GM19372 (cell line): ENCODE results near the gene AGAP1.

ENCODE experiments used
- ATAC-seq: cut with Tn5 transposase; IDR thresholded peaks from one replicate; pipeline ENCODE4 v1.9.1; 2021; ENCODE audit warnings: mild to moderate bottlenecking, low read depth, moderate library complexity; ENCODE audit not compliant: unreplicated experiment

Gene AGAP1

DNA sequence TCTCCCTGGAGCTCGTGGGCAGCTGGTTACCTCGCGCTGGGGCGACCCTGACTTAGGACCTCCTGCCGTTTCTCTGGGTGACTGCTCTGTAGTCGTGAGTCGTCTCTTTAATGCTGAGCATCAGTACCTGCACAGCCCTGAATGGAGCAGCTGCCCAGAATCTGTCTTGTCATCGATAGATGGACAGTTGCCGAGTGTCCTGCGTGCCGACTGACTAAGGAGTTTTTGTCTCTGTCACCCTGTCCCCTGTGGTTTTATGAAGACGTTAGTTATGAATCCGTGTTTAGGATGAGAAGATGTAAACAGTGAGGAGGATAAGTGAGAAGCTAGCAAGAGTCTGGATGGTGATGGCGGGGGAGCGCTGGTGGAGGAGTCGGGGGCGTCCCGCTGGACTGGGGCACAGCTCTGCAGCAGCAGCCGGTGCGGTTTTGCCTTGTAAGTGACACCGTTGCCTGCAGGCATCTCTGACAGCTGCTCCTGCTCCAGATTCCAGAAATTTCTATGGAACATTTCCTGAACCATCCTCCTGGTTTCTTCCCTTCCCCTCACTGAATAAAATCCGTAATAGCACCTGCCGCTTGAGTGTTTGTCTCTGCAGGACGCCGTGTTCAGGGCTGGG lies 13.3 kb downstream of the AGAP1 start:
- no peak for ATAC-seq

DNA sequence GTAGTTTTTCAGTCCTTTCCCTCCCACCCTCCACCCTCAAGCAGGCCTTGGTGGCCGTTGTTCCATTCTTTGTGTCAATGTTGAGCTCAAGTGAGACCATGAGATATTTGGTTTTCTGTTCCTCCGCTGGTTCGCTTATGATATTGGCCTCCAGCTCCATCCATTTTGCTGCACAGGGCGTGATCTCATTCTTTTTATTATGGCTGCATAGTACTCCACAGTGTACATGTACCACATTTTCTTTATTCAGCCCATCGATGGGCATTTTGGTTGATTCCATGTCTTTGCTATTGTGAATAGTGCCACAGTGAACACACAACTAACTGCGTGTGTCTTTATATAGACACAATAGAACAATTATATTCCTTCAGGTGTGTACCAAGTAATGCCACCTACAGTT lies 14.1 kb downstream of the AGAP1 start:
- no peak for ATAC-seq

DNA sequence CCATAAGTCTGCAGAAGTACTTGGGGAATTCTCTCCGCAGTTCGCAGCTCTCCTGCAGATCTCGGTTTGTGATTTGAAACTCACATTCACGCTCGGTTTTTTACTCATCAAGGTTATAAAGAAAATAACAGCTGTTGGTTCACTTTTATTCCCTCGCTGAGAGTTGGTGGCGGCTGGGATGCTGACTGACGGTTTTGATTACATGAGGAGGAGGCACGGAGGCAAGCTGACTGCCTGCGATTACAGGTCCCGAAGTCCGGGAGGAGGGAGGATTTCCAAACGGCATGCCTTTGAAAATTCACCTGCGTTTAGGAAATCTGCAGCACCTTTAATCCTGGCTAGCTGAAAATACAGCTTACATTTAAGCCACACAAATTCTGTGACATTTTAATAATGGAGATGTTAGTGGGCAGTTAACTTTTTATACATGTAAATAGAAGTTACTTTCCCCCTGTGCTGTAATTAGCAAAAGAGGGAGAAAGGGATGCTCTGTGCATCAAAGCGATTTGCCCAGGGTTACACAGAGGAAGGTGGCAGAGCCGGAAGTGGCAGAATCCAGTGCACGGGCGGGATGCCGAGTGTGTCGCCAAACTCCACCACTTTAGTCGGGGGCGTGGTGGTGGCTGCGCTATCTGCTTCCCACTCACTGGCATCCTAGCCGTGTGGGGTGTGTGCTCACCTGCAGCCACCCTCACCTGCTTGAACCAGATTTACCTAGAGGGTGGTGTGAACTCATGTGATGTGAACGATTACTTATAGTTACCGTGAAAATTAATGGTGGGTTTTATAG lies 14.7 kb downstream of the AGAP1 start:
- no peak for ATAC-seq

DNA sequence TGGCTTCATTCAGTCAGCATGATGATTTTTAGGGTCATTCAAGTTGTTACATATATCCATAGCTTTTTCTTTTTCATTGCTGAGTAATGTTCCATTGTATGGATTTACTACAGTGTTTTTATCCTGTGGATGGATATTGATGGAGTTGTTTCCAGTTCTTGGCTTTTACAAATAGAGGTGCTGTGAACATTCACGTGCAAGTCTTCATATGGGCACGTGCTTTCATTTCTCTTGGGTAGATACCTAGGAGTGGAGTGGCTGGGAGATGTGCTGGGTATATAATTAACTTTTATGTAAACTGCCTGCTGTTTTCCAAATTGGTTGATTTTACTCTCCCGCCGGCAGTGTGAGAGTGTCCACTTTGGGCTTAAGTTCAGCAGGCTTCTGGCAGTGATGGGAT lies 16.5 kb downstream of the AGAP1 start:
- no peak for ATAC-seq

DNA sequence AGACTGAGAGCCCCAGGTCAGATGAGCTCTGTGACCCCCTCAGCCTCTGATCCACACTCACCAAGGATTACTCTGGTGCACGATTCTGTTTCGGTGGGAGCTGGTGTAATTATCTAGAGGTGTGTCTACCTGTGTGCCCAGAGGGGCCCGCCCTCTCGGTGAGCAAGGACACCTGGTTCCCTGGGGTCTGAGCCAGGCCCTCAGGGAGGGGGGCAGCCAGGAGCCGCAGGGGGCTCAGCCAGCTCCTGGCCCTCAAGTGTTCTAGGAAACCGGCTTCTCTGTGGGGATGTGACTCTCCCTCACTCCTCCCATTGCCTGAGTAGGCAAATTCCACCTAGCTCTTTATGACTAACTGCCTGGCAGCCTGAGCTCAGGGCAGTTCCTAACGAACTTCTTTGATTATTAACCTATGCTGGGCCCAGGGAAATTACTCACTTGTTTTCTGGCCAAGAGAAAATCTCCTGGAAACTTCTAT lies 17.4 kb downstream of the AGAP1 start:
- ATAC-seq, result no peak

DNA sequence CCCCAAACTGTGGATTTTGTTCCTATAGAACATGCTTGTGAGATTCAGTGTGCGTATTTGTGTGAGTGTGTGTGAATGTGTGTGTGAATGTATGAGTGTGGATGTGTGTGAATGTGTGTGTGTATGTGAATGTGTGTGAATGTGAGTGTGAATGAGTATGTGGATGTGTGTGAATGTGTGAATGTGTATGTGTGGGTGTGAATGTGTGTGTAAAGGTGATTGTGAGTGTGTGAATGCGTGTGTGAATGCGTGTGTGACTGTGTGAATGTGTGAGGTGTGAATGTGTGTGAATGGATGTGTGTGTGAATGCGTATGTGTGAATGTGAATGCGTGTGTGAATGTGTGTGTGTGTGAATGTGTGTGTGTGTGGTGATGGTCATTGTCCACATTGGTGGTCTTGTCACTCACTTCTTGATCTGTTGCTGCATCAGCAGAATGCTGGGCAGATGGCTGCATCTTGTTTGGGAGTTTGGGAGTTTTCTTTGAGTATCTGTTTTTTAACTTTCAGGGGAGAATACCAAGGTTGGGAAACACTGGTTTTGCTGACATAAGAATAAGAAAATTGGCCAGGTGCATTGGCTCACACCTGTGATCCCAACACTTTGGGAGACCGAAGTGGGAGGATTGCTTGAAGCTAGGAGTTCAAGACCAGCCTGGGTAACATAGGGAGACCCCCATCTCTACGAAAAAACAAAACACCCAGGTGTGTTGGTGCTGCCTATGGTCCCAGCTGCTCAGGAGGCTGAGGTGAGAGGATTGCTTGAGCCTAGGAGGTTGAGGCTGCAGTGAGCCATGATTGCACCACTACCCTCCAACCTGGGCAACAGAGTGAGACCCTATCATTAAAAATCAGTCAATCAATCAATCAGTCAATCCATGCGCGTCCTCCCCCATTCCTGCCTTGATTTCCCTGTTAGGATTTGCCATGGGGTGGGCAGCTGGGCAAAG lies 18.2 kb downstream of the AGAP1 start:
- ATAC-seq, result no peak

DNA sequence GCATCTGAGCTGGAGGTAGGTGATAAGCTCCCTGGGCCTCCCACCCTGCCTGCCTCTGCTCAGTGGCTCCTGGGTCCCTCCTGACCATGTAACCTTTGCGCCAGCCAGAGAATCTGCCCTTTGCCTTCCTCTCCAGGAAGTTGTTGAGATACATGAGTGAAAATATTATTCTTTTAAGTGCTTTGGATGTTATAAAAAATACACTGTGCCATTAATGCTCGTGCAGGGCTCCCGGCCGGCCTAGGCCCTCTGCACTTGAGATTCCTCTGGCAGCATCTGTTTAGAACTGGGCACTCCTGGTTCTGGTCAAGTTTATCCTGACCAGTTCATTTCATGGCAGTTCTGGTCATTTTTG lies 18.8 kb downstream of the AGAP1 start:
- no peak for ATAC-seq

DNA sequence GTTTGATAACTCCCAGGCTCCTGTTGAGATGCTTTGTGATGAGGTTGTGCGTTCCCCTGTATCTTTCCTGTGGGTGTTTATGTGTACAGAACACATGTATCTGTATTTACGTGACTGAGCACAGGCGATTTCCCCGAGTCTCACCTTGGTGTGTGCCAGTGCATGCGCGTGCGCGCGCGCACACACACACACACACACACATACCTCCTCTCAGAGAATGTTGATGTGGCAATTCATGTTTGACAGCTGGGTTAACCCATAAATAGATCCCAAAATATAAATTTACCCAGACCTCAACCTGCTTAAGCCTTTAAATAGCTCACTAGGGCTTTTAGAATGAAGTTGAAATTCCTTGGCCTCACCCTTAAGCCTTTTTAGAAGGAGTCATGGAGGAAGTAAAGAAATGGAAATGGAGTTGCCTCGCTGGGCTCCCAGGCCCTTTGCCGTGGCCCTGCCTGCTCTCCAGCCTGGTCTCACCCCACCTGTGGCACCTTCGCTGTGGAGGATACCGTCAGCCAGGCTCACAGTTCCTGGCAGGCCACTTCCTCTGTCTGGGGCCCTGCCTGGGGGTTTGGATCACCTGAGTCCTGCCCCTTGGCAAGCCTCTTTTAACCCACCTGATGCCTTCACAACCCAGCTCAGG lies 20.3 kb downstream of the AGAP1 start:
- ATAC-seq, result no peak

DNA sequence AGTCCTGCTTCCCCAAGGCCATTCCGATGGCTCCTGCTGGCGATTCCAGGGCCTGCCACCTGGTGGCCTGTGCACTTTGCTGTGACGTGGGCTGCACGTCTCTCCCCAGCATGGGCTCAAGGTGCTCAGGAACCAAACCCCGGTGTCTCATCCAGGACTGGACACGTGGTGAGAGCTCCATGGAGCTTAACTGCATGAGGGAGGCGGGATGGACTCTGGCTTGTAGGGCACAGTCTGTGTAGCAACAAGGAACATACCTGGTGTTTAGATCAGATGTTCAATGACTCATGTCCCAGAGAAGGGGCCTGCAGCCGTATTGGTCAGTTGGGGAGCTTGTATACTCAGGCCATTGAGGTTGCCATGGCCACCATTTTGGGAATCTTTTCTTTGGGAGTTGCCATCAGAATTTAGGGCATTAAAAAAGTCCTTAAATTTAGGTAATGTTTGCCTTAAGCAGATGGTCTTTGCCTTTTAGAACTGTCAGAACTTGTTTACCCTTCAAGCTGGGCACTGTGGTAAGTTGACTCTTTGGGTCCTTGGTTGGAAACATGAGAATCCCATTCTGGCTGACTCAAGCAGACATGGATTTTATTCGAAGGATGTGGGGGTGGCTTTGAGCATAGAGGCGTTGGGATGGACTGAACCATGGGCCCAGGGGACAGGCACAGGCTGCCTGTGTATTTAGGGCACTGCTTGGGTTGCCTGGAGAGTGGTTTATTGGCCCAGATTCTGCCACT lies 21.0 kb downstream of the AGAP1 start:
- no peak for ATAC-seq

DNA sequence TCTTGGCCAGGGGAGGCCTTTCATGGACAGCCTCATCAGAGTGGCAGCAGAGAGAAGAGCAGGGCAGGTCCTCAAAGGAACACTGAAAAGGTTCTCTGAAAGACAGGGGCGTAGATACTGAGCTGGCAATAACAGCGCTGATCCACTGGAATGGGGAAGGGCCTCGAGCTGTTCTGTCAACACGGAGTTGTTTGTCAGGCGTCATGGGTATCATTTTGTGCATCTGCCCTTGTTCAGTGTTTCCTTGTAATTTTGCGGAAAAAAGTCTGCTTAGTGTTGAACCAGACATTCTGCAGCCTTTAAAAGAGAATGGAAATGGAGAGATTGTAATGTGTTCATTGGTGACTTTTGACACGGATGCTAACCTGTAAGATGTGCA lies 21.5 kb downstream of the AGAP1 start:
- no peak for ATAC-seq

DNA sequence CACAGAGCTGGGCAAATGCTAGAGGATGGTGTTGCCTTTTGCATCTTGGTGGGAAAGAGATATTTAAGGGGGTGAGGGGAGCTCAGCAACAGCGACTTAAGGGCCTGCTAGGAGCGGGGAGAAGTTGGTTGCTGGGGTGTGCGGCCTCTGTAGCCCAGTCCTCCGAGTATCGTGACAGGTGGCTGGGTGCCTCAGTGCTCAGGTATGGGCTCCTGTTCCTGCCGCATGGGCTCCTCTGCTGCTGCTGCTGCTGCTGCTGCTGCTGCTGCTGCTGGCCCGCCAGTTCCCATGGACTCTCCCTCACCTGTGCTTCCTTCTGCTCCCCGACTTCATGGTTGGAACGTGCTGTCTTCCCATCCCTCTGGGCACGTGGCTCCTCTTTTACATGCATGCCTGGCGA lies 22.0 kb downstream of the AGAP1 start:
- no peak for ATAC-seq

DNA sequence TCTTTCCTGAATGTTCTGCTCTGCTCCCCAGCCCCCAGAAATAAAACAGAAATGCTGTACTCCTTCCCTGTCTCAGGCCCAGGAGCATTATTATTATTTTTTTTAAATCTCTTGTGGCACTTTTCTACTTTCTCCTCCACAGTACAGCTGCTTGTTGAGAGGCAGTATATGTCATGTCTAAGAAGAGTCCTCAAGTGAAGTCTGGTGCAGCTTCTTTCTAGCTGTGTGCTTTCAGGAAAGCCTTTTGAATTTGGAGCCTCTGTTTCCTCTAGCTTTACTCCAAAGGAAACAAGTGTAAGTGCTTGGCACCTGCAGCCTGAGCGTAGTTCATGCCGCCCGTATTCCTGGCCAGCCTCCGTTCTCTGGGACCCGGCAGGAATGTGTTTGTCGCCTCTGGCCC lies 22.4 kb downstream of the AGAP1 start:
- ATAC-seq, result no peak

DNA sequence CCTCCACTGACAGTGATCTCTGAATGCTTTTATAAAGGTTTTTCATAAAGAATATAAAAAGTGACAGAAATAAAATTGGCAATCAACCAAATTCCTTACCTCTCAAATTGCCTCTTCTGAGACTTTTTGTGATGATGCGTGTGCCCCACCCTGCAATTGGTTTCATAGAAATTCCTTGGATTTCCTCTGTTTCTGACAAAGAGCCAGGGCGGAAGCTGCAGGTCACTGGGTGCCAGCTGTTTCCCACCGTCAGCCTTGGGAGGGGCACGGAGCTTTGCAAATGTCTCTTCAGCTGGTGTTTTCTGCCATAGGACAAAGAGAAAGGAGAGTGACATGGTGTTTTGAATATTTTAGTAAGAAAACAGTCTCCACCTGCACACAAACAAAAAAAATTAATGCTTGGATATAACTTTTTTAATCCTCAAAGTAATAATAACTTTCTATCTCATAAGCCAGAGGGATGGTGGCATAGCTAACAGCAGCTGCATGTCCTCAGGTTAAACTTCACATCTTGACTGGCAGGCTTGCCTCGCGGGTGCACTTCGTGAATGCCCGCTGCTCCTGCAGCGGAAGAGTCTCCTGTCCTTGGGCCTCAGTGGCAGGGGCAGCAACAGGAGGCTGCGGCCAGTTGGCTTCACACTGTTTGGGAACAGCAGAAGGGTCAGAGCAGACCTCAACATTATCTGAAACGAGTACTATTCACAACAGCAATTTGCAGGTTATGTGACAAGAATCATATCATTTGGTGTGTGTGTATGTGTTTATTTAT lies 24.7 kb downstream of the AGAP1 start:
- ATAC-seq, result no peak

DNA sequence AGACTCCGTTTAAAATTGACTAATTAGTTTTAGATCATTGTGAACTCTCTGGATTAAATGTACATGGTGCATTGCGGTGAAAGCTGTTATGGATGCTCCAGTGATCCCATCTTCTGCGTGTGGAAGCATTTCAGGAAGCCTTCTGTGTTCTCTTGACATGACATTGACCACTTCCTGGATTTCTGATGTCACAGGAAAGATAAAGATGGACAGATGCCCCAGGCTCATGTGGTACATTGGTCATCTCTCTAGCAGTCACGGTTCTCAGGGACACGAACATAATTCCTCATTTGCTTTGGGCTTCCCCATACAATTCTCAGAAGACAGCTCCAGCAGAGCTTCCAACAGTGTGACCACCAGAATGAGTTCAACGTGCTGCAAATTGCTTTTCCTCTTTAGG lies 26.9 kb downstream of the AGAP1 start:
- ATAC-seq, result no peak

DNA sequence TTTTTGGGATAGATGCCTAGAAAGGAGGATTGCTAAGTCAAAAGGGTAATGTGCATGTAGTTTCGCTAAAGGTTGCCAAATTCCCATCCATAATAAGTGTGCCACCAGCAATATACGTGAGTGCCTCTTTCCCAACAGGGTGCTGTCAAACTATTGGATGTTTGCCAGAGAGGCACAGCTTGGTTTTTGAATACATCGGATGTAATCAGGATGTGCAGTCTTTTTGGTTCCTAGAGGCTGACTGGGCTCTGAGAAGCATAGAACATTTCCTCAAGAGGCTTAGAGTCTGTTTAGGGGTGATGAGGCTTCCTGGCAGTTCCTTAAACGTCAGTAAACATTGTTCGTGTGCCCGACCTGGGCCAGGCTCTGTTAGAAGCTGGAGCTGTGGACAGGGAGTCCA lies 28.0 kb downstream of the AGAP1 start:
- no peak for ATAC-seq

DNA sequence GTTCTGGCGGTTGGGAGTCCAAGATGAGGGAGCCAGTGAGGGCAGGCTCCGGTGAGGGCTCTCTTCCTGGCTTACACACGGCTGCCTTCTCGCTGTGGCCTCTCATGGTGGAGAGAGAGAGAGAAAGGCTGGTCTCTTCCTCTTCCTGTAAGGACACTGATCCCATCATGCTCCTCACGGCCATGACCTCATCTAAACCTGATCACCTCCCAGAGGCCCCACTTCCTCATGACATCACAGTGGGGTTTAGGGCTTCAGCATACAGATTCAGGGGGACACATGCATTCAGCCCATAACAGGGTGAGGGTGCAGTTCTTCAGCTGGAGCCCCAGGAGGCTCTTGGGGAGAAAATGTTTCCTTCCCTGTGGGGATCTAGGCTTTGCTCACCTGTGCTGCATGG lies 29.2 kb downstream of the AGAP1 start:
- no peak for ATAC-seq

DNA sequence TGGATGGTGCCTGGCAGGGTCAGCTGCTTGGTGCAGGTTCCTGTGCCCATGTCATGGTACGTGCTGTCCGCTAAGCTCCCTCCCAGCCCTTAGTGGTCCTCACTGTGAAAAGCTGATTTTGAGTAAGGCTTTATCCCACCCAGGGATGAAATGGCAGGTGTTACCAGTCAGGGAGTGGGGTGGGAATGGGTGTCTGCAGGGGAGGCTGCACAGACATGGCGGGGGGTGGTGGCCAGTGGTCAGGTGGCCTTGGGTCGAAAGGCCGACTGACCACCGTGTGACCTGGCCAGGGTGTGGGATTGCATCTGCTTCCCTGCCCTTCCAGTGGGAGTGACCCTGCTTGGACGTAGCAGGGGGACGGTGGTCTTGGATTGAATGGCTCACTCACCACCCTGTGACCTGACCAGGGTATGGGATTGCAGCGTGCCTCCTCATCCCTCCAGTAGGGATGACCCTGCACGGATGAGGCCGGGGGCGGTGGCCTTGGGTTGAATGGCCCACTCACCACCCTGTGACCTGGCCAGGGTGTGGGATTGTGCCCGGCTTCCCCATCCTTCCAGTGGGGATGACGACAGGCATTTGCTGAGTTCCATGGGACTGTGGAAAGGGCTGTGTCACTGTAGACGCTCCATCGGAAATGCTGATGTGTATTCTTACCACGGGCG lies 29.8 kb downstream of the AGAP1 start:
- no peak for ATAC-seq

DNA sequence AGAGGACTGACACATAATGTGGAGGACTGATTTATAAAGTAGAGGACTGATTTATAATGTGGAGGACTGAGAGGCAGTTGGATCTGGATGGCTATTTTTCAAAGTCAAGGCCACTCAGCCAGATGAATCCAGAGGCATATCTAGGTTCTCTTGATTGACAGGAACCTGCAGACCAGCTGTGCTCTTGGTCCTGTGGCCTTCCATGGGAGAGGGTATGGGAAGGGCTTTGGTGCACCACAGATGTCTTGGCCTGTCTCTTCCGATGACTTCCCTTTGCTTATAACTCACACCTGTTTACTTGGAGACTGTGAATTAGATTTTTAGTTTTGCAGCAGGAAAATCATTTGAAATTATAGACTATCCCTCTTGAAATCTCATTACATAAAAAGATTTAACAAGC lies 32.3 kb downstream of the AGAP1 start:
- no peak for ATAC-seq
